GM13977 (cell line): ENCODE results near the gene SYNJ1.

Experiments used
- DNase-seq: peaks from one replicate; pipeline ENCODE4 v3.0.0; 2012; ENCODE audit warnings: low spot score
- CTCF ChIP-seq: IDR thresholded peaks from 2 replicates; pipeline ENCODE4 v1.5.1; 2012; ENCODE audit warnings: mild to moderate bottlenecking, control low read depth; ENCODE audit not compliant: insufficient read depth; ENCODE audit errors: extremely low read depth, missing control alignments
- in situ Hi-C: fragments of 300-500 bp; cut with MboI; formaldehyde crosslinking; loops from one replicate; pipeline ENCODE4 v1.12.0; 2022; ENCODE audit warnings: low sequenced_read_pairs, low pct_unique_long_range_greater_than_20kb, mixed read lengths, inconsistent platforms; ENCODE audit not compliant: unreplicated experiment

Gene SYNJ1

DNA sequence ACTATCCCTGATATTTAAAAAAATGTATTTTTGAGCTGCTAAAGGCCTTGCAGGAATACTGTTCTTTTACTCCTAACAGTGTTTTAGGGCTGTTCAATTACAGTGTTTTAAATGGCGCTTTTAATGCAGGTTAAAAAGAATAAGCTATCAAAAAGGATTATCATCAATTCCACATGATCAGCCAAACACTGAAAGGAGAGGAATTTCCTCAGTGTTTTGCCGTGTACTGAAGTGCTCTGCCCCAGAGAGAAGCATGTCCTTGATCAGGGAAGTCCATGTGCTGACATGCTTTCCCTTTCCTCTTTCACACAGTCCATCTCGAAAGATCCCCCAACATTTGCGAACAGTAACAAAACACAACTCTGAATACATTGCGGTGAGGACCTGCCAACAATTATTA lies 119.0 kb downstream of the SYNJ1 start:
- no peak for TF ChIP-seq CTCF

GRCh38 chr21:32605469-32605868 lies 122.3 kb downstream of the SYNJ1 start:
- in situ Hi-C loops = no loop called here
- no peak for DNase-seq
- TF ChIP-seq CTCF = no peak

More for the DNA sequence above, 119.0 kb downstream of the SYNJ1 start:
- no peak for DNase-seq
- in situ Hi-C loops = no loop called here

GRCh38 chr21:32604464-32604863 lies 123.3 kb downstream of the SYNJ1 start:
- TF ChIP-seq CTCF = no peak
- in situ Hi-C loops = no loop called here
- no peak for DNase-seq

- in situ Hi-C loops = no loop called here
- TF ChIP-seq CTCF = no peak
- no peak for DNase-seq
Measured at GRCh38 chr21:32603131-32603530, 124.7 kb downstream of the SYNJ1 start.

GRCh38 chr21:32602099-32602498 lies 125.7 kb downstream of the SYNJ1 start:
- TF ChIP-seq CTCF = no peak
- in situ Hi-C loops = no loop called here

DNA sequence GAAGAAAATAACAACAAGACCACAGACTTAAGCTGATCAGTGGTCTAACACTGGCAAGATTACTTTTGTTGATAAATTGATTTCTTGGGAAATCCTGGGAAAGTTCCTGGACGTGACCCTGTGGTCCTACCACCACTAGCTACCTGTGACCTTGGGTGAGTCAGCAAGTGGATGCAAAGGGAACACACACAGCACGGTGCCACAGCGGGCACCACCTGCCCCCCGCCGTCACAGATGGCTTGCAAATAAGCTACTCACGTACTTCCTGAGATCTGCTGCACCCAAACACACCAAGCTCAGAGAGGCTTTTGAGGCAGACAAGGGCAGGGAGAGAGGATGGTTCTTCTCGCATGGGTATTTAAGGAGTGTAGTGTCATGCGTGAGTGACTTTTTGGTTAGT lies 128.3 kb downstream of the SYNJ1 start:
- DNase-seq = no peak
- in situ Hi-C loops = loop anchor here (25.0 kb wide), 1 partner anchor 187 kb away; the partner anchor contains the start of gene EVA1C

More at GRCh38 chr21:32602099-32602498, 125.7 kb downstream of the SYNJ1 start:
- no peak for DNase-seq

More for the DNA sequence above, 128.3 kb downstream of the SYNJ1 start:
- no peak for TF ChIP-seq CTCF
